IMR-90 (cell line): Measurements from ENCODE around the gene THAP10. TPM values are rescaled to one million over a fixed set of nuclear protein-coding genes. Genes with fewer than 3 reads are reported as not detected.
"Not testable (repeated sequence)": the region's sequence is repeated elsewhere in the genome, so short reads cannot be mapped to it uniquely, and the experiment has no call there.

Experiments used
- ATAC-seq: fragments of 200-7000 bp; cut with Tn5 transposase; 2 replicates; pipeline ENCODE4 v1.9.1; 2020; ENCODE audit warnings: low read depth, mild to moderate bottlenecking, moderate library complexity
- BruUV-seq: library from RNA; stranded (reverse); fragments of 400-500 nt; replicated peaks from 2 replicates; lab custom pipeline; 2021; lab: Mats Ljungman, UMichigan
- CTCF ChIA-PET: fragments of 300-600 bp; formaldehyde crosslinking; extraction: SDS; loops from one replicate; lab custom pipeline; 2021; ENCODE audit warnings: antibody characterized with exemption; lab: Yijun Ruan, JAX
- POLR2A ChIA-PET: fragments of 300-600 bp; sonication (Branson Sonifier 250); formaldehyde crosslinking; loops from one replicate; lab custom pipeline; 2022; ENCODE audit warnings: antibody characterized with exemption; ENCODE audit not compliant: unreplicated experiment; lab: Charles Lee
- DNase-seq: peaks from one replicate; pipeline ENCODE4 v3.0.0; 2013
- H2AFZ ChIP-seq: replicated peaks from 2 replicates; pipeline ENCODE3; 2013; ENCODE audit warnings: low read length, mild to moderate bottlenecking; ENCODE audit not compliant: poor library complexity
- H2AK5ac ChIP-seq: 2 replicates; pipeline ENCODE4 v1.6.1; 2013; ENCODE audit warnings: low read depth, low read length, inconsistent platforms
- H2AK9ac ChIP-seq: replicated peaks from 2 replicates; pipeline ENCODE3; 2013; ENCODE audit warnings: mild to moderate bottlenecking, low read depth, low read length, moderate library complexity; ENCODE audit not compliant: poor library complexity
- H2BK120ac ChIP-seq: 2 replicates; pipeline ENCODE4 v1.6.1; 2013; ENCODE audit warnings: low read depth, low read length, inconsistent platforms
- H2BK15ac ChIP-seq: 3 replicates; pipeline ENCODE4 v1.6.1; 2013; ENCODE audit warnings: low read depth, low read length, inconsistent platforms
- H2BK20ac ChIP-seq: 2 replicates; pipeline ENCODE4 v1.6.1; 2013; ENCODE audit warnings: low read depth, mild to moderate bottlenecking, inconsistent platforms, low read length, moderate library complexity
- H2BK5ac ChIP-seq: 2 replicates; pipeline ENCODE4 v1.6.1; 2013; ENCODE audit warnings: mild to moderate bottlenecking, low read depth, low read length, inconsistent platforms; ENCODE audit not compliant: poor library complexity, severe bottlenecking
- H3K14ac ChIP-seq: replicated peaks from 2 replicates; pipeline ENCODE4 v1.6.1; 2013; ENCODE audit warnings: low read depth, low read length, inconsistent platforms
- H3K18ac ChIP-seq: 2 replicates; pipeline ENCODE4 v1.6.1; 2013; ENCODE audit warnings: low read depth, low read length, control low read depth
- H3K23ac ChIP-seq: 2 replicates; pipeline ENCODE4 v1.6.1; 2013; ENCODE audit warnings: low read depth, low read length, inconsistent platforms
- H3K27ac ChIP-seq: 2 replicates; pipeline ENCODE4 v1.5.1; 2013; ENCODE audit warnings: mild to moderate bottlenecking, control low read depth, low read length; ENCODE audit not compliant: insufficient read depth
- H3K27me3 ChIP-seq: 2 replicates; pipeline ENCODE4 v1.6.1; 2013; ENCODE audit warnings: low read length; ENCODE audit not compliant: control insufficient read depth, insufficient read depth
- H3K36me3 ChIP-seq: 2 replicates; pipeline ENCODE4 v1.6.1; 2013; ENCODE audit warnings: low read length, mixed read lengths; ENCODE audit not compliant: control insufficient read depth, insufficient read depth
- H3K4ac ChIP-seq: 2 replicates; pipeline ENCODE4 v1.6.1; 2013; ENCODE audit warnings: low read depth, low read length, inconsistent platforms
- H3K4me1 ChIP-seq: 2 replicates; pipeline ENCODE4 v1.6.1; 2013; ENCODE audit warnings: low read length, mixed read lengths; ENCODE audit not compliant: control insufficient read depth, insufficient read depth
- H3K4me2 ChIP-seq: 2 replicates; pipeline ENCODE4 v1.6.1; 2013; ENCODE audit warnings: low read depth, mild to moderate bottlenecking, control low read depth, low read length, moderate library complexity
- H3K4me3 ChIP-seq: 2 replicates; pipeline ENCODE4 v1.5.1; 2013; ENCODE audit warnings: low read depth, mild to moderate bottlenecking, control low read depth, low read length, moderate library complexity; ENCODE audit not compliant: insufficient read depth
- H3K56ac ChIP-seq: 2 replicates; pipeline ENCODE4 v1.6.1; 2013; ENCODE audit warnings: low read length, inconsistent platforms; ENCODE audit not compliant: insufficient read depth; ENCODE audit errors: extremely low read depth
- H3K79me1 ChIP-seq, 2 experiments: 2 replicates each; pipeline ENCODE4 v1.6.1; 2013; ENCODE audit warnings: low read length in 2 of 2, inconsistent platforms in 1 of 2, low read depth in 1 of 2
- H3K9ac ChIP-seq: 2 replicates; pipeline ENCODE4 v1.6.1; 2013; ENCODE audit warnings: low read depth, low read length, control low read depth
- H3K9me1 ChIP-seq: 2 replicates; pipeline ENCODE4 v1.6.1; 2013; ENCODE audit warnings: low read length, inconsistent platforms; ENCODE audit not compliant: insufficient read depth
- H3K9me3 ChIP-seq: 2 replicates; pipeline ENCODE4 v1.6.1; 2013; ENCODE audit warnings: low read length; ENCODE audit not compliant: control insufficient read depth, insufficient read depth
- H4K20me1 ChIP-seq: 2 replicates; pipeline ENCODE4 v1.6.1; 2013; ENCODE audit warnings: low read length, inconsistent platforms; ENCODE audit not compliant: insufficient read depth
- H4K5ac ChIP-seq: 2 replicates; pipeline ENCODE4 v1.6.1; 2013; ENCODE audit warnings: mild to moderate bottlenecking, low read depth, low read length, control low read depth
- H4K8ac ChIP-seq, 2 experiments: 2 replicates each; pipeline ENCODE4 v1.6.1; 2013; ENCODE audit warnings: low read depth in 2 of 2, low read length in 2 of 2, control low read depth in 1 of 2, inconsistent platforms in 1 of 2
- H4K91ac ChIP-seq: 2 replicates; pipeline ENCODE4 v1.6.1; 2013; ENCODE audit warnings: low read depth, low read length, inconsistent platforms; ENCODE audit not compliant: insufficient read depth
- WGBS, 2 experiments: methylation state at CpG; one replicate each; pipeline versions ENCODE4 v1.1.5 to v1.1.7; 2013; ENCODE audit warnings: missing lambda C conversion rate in 2 of 2; ENCODE audit not compliant: insufficient read length in 1 of 2; ENCODE audit errors: extremely low coverage in 2 of 2; 5-methylcytosine and 5-hydroxymethylcytosine counted together
- dilution Hi-C: fragments of 300-500 bp; cut with HindIII; formaldehyde crosslinking; loops from one replicate; pipeline ENCODE4 v1.14.3; 2018; ENCODE audit warnings: low sequenced_read_pairs; ENCODE audit not compliant: unreplicated experiment
- in situ Hi-C: fragments of 300-500 bp; cut with MboI; formaldehyde crosslinking; loops from 3 replicates; pipeline ENCODE4 v1.14.3; 2019; ENCODE audit warnings: low sequenced_read_pairs, inconsistent platforms, mixed read lengths
- intact Hi-C: fragments of 100-400 bp; cut with micrococcal nuclease; formaldehyde crosslinking; loops from 2 replicates; pipeline ENCODE4 v1.10.0; 2022
- polyA plus RNA-seq, 3 experiments: library from polyadenylated mRNA; depleted of rRNA; stranded (reverse); fragments of >200 nt; gene quantifications; 2 replicates each; pipeline ENCODE4 v1.2.3, GENCODE V29; 2012; ENCODE audit warnings: low replicate concordance in 1 of 3
- total RNA-seq: library from RNA; depleted of rRNA; stranded (reverse); fragments of >200 nt; gene quantifications from 2 replicates; pipeline ENCODE4 v1.2.3, GENCODE V29; 2012

Gene THAP10
- total and polyA plus RNA-seq, 2 of the 4 experiments (the other 2 are of a cell fraction), result 2.3 to 2.8 TPM

DNA sequence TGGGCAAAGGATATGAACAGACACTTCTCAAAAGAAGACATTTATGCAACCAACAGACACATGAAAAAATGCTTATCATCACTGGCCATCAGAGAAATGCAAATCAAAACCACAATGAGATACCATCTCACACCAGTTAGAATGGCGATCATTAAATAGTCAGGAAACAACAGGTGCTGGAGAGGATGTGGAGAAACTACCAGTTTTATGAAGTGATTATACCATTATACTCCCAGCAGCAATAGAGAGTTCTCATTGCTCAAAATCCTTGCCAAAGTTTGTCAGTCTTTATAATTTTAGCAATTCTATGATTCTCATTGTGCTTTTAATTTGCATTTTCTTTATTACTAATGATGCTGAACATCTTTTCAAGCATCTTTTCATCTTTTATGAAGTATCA lies 34.7 kb upstream of the THAP10 start:
- H2BK20ac ChIP-seq, H2BK15ac ChIP-seq, H4K20me1 ChIP-seq, H2BK5ac ChIP-seq, H3K4me3 ChIP-seq, H3K4me1 ChIP-seq, H3K27ac ChIP-seq, H3K4ac ChIP-seq, H3K27me3 ChIP-seq, H3K56ac ChIP-seq, H2AFZ ChIP-seq, in situ Hi-C loops, H3K9me3 ChIP-seq, H3K9ac ChIP-seq, DNase-seq, H4K8ac ChIP-seq, H3K18ac ChIP-seq, BruUV-seq, H3K9me1 ChIP-seq, H3K23ac ChIP-seq, H2AK9ac ChIP-seq, intact Hi-C loops, H2AK5ac ChIP-seq, H3K4me2 ChIP-seq, POLR2A ChIA-PET, ATAC-seq, H3K14ac ChIP-seq, H2BK120ac ChIP-seq, H3K36me3 ChIP-seq, dilution Hi-C loops, H4K91ac ChIP-seq, H3K79me1 ChIP-seq, H4K5ac ChIP-seq, CTCF ChIA-PET: not testable (repeated sequence)
- WGBS, 2 experiments, result no CpG with 5 or more reads among the region's 1 CpG
